ENCODE measurements around the gene ZNF442.
"Not testable (repeated sequence)": the region's sequence is repeated elsewhere in the genome, so short reads cannot be mapped to it uniquely, and the experiment has no call there.

DNA sequence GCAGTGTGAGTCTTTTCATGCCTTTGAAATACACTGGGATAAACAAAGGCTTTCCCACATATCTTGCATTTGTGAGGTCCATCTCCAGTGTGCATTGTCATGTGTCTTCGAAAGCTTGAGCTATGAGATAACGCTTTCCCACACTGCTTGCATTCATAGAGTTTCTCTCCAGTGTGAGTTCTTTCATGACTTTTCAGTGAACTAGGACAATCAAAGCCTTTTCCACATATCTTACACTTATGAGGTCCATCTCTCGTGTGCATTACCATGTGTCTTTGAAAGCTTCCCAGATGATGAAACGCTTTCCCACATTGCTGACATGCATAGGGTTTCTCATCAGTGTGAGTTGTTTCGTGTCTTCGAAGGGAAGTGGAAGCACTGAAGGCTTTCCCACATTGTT lies 25.7 kb upstream of the ZNF442 start:
- TF ChIP-seq, protein P1, sequence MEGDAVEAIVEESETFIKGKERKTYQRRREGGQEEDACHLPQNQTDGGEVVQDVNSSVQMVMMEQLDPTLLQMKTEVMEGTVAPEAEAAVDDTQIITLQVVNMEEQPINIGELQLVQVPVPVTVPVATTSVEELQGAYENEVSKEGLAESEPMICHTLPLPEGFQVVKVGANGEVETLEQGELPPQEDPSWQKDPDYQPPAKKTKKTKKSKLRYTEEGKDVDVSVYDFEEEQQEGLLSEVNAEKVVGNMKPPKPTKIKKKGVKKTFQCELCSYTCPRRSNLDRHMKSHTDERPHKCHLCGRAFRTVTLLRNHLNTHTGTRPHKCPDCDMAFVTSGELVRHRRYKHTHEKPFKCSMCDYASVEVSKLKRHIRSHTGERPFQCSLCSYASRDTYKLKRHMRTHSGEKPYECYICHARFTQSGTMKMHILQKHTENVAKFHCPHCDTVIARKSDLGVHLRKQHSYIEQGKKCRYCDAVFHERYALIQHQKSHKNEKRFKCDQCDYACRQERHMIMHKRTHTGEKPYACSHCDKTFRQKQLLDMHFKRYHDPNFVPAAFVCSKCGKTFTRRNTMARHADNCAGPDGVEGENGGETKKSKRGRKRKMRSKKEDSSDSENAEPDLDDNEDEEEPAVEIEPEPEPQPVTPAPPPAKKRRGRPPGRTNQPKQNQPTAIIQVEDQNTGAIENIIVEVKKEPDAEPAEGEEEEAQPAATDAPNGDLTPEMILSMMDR (IDR thresholded peaks at IDR 0.05), result not testable (repeated sequence)
- not testable (repeated sequence) for TF ChIP-seq POLR2A (IDR thresholded peaks at IDR 0.05)
